WI38 (cell line): ENCODE results near the gene NDOR1.

Experiments used
- H3K4me3 ChIP-seq: 2 replicates; pipeline ENCODE4 v1.5.1; 2011; ENCODE audit warnings: low read depth, mild to moderate bottlenecking, control low read depth, low read length
- TF ChIP-seq, protein P1 (sequence below): IDR thresholded peaks from 2 replicates; pipeline ENCODE4 v1.5.1; 2012; ENCODE audit warnings: low read depth, mild to moderate bottlenecking, control low read depth, low read length

Gene NDOR1

GRCh38 chr9:137226338-137227053, 21.0 kb downstream of the NDOR1 start:
- no peak overlapping the region for H3K4me3 ChIP-seq
- TF ChIP-seq, protein P1, sequence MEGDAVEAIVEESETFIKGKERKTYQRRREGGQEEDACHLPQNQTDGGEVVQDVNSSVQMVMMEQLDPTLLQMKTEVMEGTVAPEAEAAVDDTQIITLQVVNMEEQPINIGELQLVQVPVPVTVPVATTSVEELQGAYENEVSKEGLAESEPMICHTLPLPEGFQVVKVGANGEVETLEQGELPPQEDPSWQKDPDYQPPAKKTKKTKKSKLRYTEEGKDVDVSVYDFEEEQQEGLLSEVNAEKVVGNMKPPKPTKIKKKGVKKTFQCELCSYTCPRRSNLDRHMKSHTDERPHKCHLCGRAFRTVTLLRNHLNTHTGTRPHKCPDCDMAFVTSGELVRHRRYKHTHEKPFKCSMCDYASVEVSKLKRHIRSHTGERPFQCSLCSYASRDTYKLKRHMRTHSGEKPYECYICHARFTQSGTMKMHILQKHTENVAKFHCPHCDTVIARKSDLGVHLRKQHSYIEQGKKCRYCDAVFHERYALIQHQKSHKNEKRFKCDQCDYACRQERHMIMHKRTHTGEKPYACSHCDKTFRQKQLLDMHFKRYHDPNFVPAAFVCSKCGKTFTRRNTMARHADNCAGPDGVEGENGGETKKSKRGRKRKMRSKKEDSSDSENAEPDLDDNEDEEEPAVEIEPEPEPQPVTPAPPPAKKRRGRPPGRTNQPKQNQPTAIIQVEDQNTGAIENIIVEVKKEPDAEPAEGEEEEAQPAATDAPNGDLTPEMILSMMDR: no peak

GRCh38 chr9:137227054-137227852, 21.8 kb downstream of the NDOR1 start, which contains the start of gene RNF224:
TSS of gene RNF224 (plus strand) at chr9:137227502. CDS start at chr9:137228336, 834 bp downstream.
- no peak within 1 kb of the TSS for H3K4me3 ChIP-seq
- TF ChIP-seq, protein P1: peak; percentile 85

GRCh38 chr9:137227853-137228505, 22.5 kb downstream of the NDOR1 start:
- TF ChIP-seq, protein P1: no peak
- no peak overlapping the region for H3K4me3 ChIP-seq

DNA sequence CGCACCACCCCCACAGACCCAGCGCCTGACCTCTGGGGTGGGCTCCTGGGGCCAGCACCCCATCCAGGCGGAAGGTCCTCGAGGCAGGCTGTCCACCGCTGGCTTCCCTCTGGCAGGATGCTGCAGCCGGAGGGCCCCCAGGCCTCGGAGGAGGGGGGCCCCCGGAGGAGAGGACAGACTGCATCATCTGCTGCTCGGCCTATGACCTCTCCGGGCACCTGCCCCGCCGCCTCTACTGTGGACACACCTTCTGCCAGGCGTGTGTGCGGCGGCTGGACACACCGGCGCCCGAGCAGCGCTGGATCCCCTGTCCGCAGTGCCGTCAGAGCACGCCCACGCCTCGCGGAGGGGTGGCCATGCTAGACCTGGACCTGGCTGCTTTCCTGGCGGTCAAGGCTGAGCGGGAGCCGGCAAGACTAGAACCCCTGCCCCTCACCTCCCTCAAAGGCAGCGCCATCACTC, 23.0 kb downstream of the NDOR1 start:
- TF ChIP-seq, protein P1: no peak
- H3K4me3 ChIP-seq: no peak overlapping the region

DNA sequence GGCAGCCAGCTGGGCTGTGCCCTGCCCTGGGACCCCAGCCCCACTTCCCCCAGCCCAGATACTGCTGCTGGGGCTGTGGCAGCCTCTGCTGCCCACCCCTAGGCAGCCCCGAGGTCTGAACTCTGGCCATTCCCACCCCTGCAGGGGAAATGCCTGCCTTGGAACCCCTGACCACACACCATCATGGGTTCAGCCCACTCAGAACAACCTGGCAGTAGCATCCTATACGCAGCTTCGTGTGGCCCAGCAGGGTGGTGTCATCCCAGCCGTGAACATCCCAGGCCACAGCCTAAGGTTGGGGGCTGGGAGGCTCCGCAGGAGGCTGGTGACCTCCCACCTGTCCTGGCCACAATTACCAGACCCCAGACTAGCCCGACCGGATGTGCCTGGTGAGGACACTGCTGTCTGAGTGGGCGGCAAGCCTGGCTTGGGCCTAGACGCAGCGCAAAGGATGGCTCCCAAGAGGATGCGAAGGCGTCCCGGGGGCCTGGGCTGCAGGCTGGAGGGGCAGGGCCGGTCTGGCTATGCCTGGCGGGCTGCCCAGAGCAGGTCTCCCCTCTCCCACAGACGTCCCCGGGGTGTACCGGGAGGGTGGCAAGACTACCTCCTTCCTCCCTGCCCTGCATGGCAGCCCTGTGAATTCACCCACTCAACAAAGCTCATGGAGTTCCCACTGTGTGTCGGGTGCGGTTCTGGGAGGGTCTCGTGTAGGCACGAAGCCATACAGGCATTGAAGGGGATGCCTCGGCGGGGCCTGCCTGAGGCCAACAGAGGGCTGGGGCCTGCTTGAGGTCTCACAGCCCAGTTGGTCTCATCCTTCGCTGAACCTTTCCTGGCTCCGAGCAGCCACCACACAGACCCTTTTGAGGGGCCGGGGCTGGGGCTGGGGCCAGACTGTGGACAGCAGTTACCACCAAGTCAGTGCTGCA, 23.7 kb downstream of the NDOR1 start:
- TF ChIP-seq, protein P1: no peak
- H3K4me3 ChIP-seq: no peak overlapping the region

DNA sequence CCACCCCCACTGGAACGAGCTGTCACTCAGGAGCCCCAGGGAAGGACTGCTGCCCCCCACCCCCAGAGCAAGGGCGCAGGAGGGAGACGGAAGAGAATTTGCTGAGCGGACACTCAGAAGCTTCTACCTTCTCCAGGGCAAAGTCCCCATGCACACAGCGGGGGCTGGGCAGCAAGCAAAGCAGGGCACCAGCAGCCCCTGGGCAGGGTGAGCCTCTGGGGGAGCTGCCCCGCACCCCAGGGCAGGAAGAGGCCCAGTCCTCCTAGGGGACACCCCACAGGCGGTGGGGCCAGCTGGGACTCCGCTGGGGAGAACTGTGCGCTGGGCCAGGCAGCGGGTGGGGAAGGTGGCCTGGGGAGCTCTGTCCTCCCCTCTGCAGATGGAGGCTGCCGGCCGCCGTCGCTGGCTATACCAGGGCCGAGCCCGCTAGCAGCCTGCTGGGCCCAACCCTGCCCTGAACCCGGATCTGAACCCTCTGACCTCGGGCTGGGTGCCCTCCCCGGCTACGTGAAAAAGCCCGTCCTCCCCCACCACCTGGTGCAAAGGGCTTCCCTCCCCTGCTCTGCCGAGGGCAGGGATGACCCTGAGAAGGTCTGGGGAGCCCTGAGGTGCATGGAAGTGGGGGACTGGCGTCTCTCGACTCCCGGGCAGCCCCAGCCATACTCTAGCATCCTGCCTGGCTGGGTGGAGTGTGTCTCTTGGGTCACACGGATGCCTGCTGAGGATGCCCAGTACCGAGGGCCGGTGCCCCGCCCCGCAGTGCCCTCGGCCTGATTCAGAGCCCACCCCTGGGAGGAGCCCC, 24.6 kb downstream of the NDOR1 start:
- TF ChIP-seq, protein P1: no peak
- H3K4me3 ChIP-seq: no peak overlapping the region
